ENCODE measurements around the gene ANKRD2.
"Not testable (repeated sequence)": the region's sequence is repeated elsewhere in the genome, so short reads cannot be mapped to it uniquely, and the experiment has no call there.

Gene ANKRD2

GRCh38 chr10:97546456-97547270, 25.9 kb upstream of the ANKRD2 start:
- no peak for DNase-seq (ENCODE audit: low spot score)

GRCh38 chr10:97547271-97547600, 25.3 kb upstream of the ANKRD2 start:
- no peak for DNase-seq (ENCODE audit: low spot score)

DNA sequence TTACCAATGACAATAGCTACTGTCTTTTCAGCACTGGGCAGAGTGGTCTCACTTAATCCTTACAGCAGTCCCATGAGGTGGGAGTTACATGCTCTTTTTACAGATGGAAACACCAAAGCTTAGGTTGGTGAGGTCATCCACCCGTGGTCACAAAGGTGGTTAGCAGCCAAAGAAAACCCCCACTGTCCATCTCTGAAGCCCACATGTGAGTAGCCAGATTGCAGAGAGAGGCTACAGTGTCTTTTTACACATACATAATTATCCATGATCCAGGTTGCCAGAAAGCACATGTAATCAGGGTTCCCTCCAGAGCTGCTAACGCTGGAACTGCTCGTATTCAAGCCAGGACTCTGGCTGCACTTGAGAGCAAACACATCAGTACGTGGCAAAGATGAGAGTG, 24.6 kb upstream of the ANKRD2 start:
- no peak for DNase-seq (ENCODE audit: low spot score)

DNA sequence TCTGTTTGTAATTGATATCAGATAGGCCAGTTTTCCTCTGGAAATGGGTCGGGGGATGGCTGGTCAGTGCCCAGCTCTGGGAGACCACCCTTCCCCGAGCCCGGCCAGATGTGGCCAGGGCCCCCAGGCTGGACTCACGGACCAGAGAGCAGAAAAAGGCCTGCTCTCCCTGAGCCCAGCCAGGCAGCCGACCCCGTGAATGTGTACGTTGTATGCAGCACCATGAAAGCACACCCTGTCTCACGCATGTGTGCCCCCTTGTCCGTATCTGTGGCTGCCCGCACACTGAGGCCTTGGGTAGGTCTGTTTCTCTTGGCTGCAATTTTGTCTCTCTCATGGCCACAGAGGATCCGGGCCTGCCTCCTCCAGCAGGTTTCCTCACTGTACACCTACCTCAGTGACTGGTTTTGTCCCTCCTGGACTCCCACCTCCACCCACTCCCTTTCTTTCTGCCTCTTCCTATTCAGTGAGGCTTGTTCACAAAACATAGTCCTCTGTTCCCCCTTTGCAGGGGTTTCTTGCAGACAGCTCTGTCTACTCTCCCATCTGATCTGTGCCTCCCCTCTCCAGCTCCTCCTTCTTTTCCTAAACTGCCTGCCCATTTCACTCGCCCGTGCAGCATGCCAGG, 23.6 kb upstream of the ANKRD2 start:
- no peak for DNase-seq (ENCODE audit: low spot score)

- peak; percentile 41 for DNase-seq (ENCODE audit: low spot score)
Measured at GRCh38 chr10:97549587-97550322, 22.8 kb upstream of the ANKRD2 start.

- no peak for DNase-seq (ENCODE audit: low spot score)
Measured at GRCh38 chr10:97550336-97551149, 22.0 kb upstream of the ANKRD2 start.

GRCh38 chr10:97551271-97551670, 21.3 kb upstream of the ANKRD2 start:
- no peak for DNase-seq (ENCODE audit: low spot score)

GRCh38 chr10:97553575-97554031, 19.0 kb upstream of the ANKRD2 start:
- peak; percentile 85 for DNase-seq (ENCODE audit: low spot score)

GRCh38 chr10:97554336-97554735, 18.2 kb upstream of the ANKRD2 start:
- DNase-seq (ENCODE audit: low spot score) = not testable (repeated sequence)

GRCh38 chr10:97555541-97555940, 17.0 kb upstream of the ANKRD2 start:
- DNase-seq (ENCODE audit: low spot score) = not testable (repeated sequence)

DNA sequence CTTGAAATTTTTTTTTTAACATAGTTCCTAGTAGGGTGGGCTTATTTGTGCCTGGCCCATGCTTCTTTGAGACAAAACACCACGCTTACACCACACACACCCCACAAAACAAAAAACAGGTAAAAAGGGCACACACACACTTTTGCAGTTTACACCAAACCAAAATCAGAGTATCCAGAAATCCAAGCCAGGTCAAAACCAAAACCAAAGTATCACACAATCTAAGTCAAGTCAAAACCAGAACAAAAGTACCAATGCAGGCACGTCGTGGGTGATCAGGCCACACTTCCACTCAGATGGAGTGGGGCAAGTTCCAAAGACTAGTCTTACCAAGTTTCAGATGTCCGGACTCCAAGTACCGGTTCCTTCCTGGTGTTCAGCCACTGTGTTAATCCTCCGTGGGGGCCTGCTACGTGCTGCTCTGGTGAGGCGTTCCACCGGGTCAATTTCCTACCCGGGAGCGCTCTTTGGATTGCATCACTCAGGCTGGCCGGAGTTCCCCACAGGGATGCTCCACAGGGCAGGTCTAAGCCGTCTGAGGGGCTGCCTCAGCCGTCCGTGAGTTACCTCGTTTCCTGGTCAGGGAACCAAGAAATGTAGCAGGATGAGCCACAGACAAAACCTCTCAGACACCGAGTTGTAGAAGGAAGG, 11.7 kb upstream of the ANKRD2 start:
- DNase-seq (ENCODE audit: low spot score) = peak; percentile 75

DNA sequence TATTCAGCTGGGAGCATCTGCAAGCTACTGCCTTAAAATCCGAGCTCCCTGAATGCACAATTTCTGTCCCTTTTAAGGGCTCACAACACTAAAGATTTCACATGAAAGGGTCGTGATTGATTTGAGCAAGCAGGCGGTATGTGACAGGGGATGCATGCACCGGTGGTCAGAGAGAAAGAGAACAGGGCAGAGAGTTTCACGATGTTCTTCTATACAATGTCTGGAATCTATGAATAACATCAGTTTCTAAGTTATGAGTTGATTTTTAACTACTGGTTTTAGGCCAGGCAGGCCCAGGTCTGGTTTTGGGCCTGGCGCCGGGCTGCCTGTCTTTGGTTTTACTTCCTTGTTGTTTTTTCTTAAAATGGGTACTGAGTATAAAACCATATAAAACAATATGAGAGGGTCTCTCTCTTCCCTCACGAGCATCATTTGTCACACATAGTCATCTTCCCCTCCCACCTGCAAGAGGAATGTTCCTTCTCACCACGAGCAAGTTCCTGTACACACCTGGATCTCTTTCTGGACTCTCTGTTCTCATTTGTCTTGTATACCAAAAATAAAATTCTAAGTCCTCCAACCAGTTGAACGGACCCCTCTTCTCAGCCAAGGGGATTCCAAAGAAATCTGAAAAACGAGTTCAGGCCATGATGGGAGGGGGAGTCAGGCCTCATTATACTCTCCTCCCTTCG, 11.0 kb upstream of the ANKRD2 start:
- not testable (repeated sequence) for DNase-seq (ENCODE audit: low spot score)

DNA sequence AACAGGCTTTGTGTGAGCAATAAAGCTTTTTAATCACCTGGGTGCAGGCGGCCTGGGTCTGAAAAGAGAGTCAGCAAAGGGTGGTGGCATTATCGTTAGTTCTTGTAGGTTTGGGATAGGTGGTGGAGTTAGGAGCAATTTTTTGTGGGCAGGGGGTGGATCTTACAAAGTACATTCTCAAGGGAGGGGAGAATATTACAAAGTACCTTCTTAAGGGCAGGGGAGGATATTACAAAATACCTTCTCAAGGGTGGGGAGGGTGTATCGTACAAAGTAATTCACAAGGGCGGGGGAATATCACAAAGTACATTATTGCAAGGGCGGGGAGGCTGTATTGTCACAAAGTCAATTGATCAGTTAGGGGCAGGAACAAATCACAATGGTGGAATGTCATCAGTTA, 10.2 kb upstream of the ANKRD2 start:
- not testable (repeated sequence) for DNase-seq (ENCODE audit: low spot score)

- DNase-seq (ENCODE audit: low spot score) = no peak
Measured at GRCh38 chr10:97563337-97563736, 9.2 kb upstream of the ANKRD2 start.

- no peak for DNase-seq (ENCODE audit: low spot score)
Measured at GRCh38 chr10:97564776-97565175, 7.8 kb upstream of the ANKRD2 start.

DNA sequence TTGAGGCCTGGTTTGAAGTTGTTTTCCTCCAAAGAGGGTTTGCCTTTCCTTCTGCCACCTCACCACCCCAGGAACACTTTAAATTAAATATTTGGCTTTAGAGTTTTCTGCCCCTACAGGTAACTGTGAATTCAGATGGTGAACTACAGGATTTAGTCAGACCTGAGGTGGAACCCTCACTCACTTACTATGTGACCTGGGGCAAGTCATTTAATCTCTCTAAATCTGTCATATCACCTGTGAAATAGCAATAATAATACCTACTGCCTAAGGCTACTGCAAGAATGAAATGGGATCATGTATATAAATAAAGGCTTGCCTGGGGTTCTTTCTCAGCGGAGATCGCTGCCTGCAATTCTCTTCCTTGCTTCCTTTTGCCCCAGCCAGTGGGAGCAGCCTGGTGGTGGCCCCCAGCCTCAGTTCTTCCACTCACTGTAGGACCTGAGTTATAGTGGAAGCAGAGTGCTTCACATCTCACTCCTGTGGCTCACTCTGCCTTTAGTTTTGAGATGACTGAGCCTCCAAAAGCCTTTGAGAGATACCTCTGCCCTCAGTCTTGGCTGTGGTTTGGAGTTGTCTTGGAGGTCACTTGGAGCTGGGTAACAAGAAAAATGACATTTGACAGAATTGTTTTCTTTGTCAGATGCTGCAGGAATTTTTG, 6.1 kb upstream of the ANKRD2 start:
- DNase-seq (ENCODE audit: low spot score) = no peak

- no peak for DNase-seq (ENCODE audit: low spot score)
Measured at GRCh38 chr10:97567891-97568290, 4.7 kb upstream of the ANKRD2 start.

GRCh38 chr10:97570146-97570788, 2.3 kb upstream of the ANKRD2 start:
- DNase-seq (ENCODE audit: low spot score) = no peak

GRCh38 chr10:97570789-97571471, 1.6 kb upstream of the ANKRD2 start:
- no peak for DNase-seq (ENCODE audit: low spot score)
